H7 (cell line): ENCODE data around the gene KLHL2. TPM values are rescaled to one million over a fixed set of nuclear protein-coding genes. Genes with fewer than 3 reads are reported as not detected.
"Not testable (repeated sequence)": the region's sequence is repeated elsewhere in the genome, so short reads cannot be mapped to it uniquely, and the experiment has no call there.

Source experiments
- DNase-seq: peaks from one replicate; pipeline ENCODE4 v3.0.0; 2012
- H3K27me3 ChIP-seq: 2 replicates; pipeline ENCODE4 v1.6.0; 2011; ENCODE audit warnings: mild to moderate bottlenecking, low read length; ENCODE audit not compliant: control insufficient read depth, insufficient read depth
- H3K36me3 ChIP-seq: replicated peaks from 2 replicates; pipeline ENCODE4 v1.5.1; 2011; ENCODE audit warnings: low read length; ENCODE audit not compliant: control insufficient read depth, insufficient read depth
- H3K4me3 ChIP-seq: 2 replicates; pipeline ENCODE4 v1.5.1; 2011; ENCODE audit warnings: low read depth, mild to moderate bottlenecking, control low read depth, low read length, moderate library complexity; ENCODE audit not compliant: insufficient read depth
- total RNA-seq: library from RNA; depleted of rRNA; stranded (reverse); fragments of >200 nt; shearing (Covaris generic); gene quantifications from 2 replicates; pipeline ENCODE4 v1.2.3, GENCODE V29; 2014; rRNA removed

KLHL2 gene
- 7.0 and 9.6 TPM in 2 replicates for total RNA-seq

- peaks cover 11% of the 10 kb centered on the region for H3K27me3 ChIP-seq
- no peaks in the 10 kb centered on the region for H3K36me3 ChIP-seq
- H3K4me3 ChIP-seq: peak within 1 kb of the TSS; percentile 69
- peak; percentile 90 for DNase-seq
Measured at GRCh38 chr4:165207431-165208220, at the start of gene KLHL2. TSS of gene KLHL2 (plus strand) at chr4:165207561. CDS start at chr4:165207877, 316 bp downstream.

- Histone ChIP-seq H3K27me3 (no peaks in the 10 kb centered on the region), H3K4me3 (no peak overlapping the region), H3K36me3 (no peaks in the 10 kb centered on the region)
- DNase-seq: no peak
Measured at GRCh38 chr4:165158762-165159161, 48.6 kb upstream of the KLHL2 start.

- no peaks in the 10 kb centered on the region for H3K27me3 ChIP-seq
- DNase-seq: no peak
- H3K36me3 ChIP-seq: no peaks in the 10 kb centered on the region
- no peak overlapping the region for H3K4me3 ChIP-seq
Measured at GRCh38 chr4:165164257-165164656, 43.1 kb upstream of the KLHL2 start.

- not testable (repeated sequence) for DNase-seq, H3K27me3 ChIP-seq, H3K36me3 ChIP-seq, H3K4me3 ChIP-seq
Measured at GRCh38 chr4:165166872-165167271, 40.5 kb upstream of the KLHL2 start.

- Histone ChIP-seq H3K36me3 (no peaks in the 10 kb centered on the region), H3K4me3 (no peak overlapping the region), H3K27me3 (no peaks in the 10 kb centered on the region)
- DNase-seq: no peak
Measured at GRCh38 chr4:165167650-165168049, 39.7 kb upstream of the KLHL2 start.

- H3K4me3 ChIP-seq: no peak overlapping the region
- DNase-seq: no peak
- H3K36me3 ChIP-seq: no peaks in the 10 kb centered on the region
- no peaks in the 10 kb centered on the region for H3K27me3 ChIP-seq
Measured at GRCh38 chr4:165170819-165171218, 36.5 kb upstream of the KLHL2 start.

GRCh38 chr4:165175470-165175869, 31.9 kb upstream of the KLHL2 start:
- not testable (repeated sequence) for DNase-seq, H3K27me3 ChIP-seq, H3K4me3 ChIP-seq, H3K36me3 ChIP-seq

GRCh38 chr4:165175879-165176278, 31.5 kb upstream of the KLHL2 start:
- Histone ChIP-seq H3K36me3 (no peaks in the 10 kb centered on the region), H3K4me3 (no peak overlapping the region), H3K27me3 (no peaks in the 10 kb centered on the region)
- DNase-seq: no peak

- no peaks in the 10 kb centered on the region for H3K36me3 ChIP-seq
- H3K27me3 ChIP-seq: no peaks in the 10 kb centered on the region
- no peak for DNase-seq
- H3K4me3 ChIP-seq: no peak overlapping the region
Measured at GRCh38 chr4:165177725-165178666, 29.4 kb upstream of the KLHL2 start.

GRCh38 chr4:165184220-165184619, 23.1 kb upstream of the KLHL2 start:
- no peaks in the 10 kb centered on the region for H3K27me3 ChIP-seq
- DNase-seq: no peak
- no peaks in the 10 kb centered on the region for H3K36me3 ChIP-seq
- no peak overlapping the region for H3K4me3 ChIP-seq

- not testable (repeated sequence) for H3K4me3 ChIP-seq, DNase-seq, H3K27me3 ChIP-seq, H3K36me3 ChIP-seq
Measured at GRCh38 chr4:165184998-165185397, 22.4 kb upstream of the KLHL2 start.

GRCh38 chr4:165185448-165185847, 21.9 kb upstream of the KLHL2 start:
- H3K4me3 ChIP-seq: no peak overlapping the region
- no peak for DNase-seq
- no peaks in the 10 kb centered on the region for H3K27me3 ChIP-seq
- H3K36me3 ChIP-seq: no peaks in the 10 kb centered on the region

- no peaks in the 10 kb centered on the region for H3K36me3 ChIP-seq
- H3K27me3 ChIP-seq: no peaks in the 10 kb centered on the region
- H3K4me3 ChIP-seq: no peak overlapping the region
- no peak for DNase-seq
Measured at GRCh38 chr4:165190591-165191347, 16.6 kb upstream of the KLHL2 start.

- H3K4me3 ChIP-seq: no peak overlapping the region
- no peaks in the 10 kb centered on the region for H3K27me3 ChIP-seq
- H3K36me3 ChIP-seq: no peaks in the 10 kb centered on the region
- no peak for DNase-seq
Measured at GRCh38 chr4:165191348-165191656, 16.1 kb upstream of the KLHL2 start.
